GM18909 (cell line): ENCODE measurements around the gene USP12.

ENCODE experiments used
- ATAC-seq: cut with Tn5 transposase; IDR thresholded peaks from one replicate; pipeline ENCODE4 v1.9.1; 2021; ENCODE audit warnings: mild to moderate bottlenecking; ENCODE audit not compliant: unreplicated experiment, poor library complexity

The USP12 gene

DNA sequence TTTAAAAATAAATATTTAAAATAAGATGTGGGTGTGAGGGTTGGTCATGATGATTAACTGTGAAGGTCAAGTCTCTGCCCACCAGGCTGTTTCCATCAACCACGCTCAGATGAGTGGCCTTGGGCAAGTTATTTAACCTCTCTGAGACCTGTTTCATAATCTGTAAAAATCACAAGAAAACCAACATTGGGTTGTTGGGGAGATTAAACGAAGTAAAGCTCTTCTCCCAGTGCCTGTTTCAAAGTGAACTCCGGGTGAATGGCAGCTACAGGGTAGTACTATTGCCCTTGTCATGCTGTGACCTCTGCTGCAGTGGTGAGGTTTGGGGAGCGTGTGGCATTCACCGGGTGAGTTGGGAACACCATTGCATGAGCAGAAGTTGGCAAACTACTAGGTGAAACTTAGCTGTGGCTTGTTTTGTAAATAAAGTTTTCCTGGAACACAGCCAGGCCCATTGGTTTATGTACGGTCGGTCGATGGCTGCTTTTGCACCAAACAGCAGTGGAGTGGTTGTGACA is 153.2 kb downstream of the USP12 start:
- no peak for ATAC-seq

DNA sequence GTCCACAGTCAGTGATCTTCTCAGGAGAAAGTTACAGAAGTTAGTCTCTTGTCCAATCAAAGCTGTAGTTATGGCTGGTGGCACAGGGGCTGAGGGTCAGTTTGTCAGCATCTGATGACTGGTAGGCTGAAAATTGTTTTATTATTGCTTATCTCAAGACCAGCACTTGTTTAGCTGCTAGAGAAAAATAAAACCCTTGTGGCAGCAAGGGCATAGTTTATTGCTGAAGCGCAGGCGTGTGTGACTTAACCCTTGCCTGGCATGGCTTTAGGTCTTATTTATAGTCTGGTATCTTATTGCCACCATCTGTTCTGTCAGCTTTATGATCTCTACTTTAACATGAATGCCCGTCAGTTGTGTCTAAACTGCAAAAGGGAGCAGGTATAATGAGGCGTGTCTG is 154.7 kb downstream of the USP12 start:
- no peak for ATAC-seq
